GM10847 (cell line): ENCODE measurements around the gene SLC4A1.
A peak's percentile ranks its signal among the peaks of the same experiment; 100 is the strongest.

Experiments
- POLR2A ChIP-seq: IDR thresholded peaks from 2 replicates; pipeline ENCODE4 v1.6.1; 2011; ENCODE audit not compliant: insufficient read length; ENCODE audit errors: extremely low read depth

Gene SLC4A1

DNA sequence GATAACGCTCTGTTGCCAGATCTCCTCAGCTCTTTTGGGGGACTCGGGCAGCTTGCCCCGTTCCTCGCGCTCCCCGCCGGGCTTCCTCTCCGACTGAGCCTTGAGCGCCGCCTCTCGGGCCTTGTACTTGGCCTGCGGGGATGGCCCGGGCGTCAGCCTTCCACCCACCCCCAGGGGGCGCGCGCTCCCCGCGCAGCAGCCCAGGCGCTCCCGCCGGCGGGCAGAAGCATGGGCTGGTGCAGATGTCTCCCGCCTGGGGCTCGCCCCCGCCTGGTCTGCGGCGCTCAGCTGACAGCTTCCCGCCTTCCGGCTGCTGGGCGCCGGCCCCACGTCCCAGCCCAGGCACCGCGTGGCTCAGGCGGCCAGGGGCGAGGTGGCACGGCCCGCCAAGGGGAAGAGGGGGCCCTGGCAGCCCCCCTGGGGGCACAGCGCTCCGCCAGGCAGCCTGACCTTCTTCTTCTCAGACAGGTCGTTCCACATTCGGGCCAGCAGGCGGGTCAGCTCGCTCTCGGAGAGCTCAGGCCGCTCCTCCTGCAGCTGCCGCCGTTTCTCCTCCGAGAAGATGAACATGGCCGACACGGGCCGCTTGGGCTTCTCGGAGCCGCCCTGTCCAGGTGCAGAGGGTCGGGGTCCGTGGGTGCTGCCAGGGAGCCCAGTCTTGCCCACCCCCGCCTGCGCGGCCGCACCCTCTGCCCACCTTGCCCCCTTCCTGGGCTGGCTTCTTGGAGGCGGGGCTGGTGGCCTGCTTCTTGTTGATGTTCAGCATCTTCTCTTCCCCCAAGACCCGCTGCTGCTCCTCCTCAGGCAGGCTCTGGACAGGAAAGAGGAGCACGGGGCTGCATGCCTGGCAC is 57.4 kb downstream of the SLC4A1 start:
- peak; percentile 30 for TF ChIP-seq POLR2A

DNA sequence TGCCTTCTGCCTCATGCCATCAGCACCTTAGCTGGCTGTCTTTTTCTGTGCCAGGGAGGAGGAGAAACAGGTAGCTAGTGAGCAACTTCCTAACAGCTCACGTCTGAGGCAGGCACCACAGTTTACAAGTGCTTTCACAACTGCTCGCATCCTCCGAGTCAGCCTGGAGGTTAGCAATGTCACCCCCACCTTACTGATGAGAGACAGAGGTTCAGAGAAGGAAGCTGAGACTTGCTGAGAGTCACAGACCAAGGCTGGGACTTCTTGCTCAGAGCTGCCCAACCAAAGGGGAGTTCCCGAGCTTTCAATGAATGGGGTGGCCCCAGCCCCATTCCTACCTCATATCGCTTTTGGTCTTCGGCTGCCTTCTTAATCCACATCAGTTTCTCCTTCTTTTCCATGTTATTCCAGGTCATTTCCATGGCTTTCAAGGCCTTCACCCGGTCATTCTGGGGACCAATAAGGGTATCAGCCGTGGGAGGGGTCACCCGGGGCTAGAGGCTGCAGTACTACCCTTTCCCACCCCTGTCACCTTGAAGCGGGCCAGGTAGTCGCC is 58.1 kb downstream of the SLC4A1 start:
- no peak for TF ChIP-seq POLR2A

DNA sequence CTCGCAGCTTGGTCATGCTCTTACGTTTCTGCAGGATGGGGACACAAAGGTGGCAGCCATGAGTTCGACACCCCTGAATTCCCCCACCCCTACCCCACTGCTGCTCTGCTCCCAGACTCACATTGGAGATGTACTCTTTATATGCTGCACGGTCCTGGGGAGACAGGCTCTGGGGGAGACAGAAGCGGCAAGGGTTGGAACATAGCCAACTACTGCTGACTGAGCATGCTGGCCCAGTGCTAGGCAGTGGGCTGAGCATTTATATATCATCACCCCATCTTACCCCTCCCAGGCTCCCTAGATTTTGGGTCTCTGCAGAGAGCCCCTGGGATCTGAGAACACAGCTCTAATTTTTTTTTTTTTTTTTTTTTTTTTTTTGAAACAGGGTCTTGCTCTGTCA is 60.2 kb downstream of the SLC4A1 start:
- no peak for TF ChIP-seq POLR2A

DNA sequence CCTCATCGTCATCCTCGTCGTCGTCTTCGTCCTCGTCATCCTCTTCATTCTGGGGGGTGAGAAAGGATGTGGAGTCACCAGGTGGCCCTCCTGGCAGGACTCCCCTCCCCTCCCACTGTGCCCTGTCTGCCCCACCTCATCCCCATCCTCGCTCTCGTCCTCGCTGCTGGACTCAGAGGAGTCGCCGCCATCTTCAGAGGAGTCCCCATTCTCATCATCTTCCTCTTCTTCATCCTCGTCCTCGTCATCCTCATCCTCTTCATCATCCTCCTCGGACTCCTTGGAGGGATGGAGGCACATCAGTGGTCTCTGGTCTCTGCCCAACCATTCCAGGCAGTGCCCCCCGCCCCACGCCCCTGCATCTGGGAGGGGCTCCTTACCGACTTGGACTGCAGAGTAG is 60.6 kb downstream of the SLC4A1 start:
- TF ChIP-seq POLR2A = no peak

DNA sequence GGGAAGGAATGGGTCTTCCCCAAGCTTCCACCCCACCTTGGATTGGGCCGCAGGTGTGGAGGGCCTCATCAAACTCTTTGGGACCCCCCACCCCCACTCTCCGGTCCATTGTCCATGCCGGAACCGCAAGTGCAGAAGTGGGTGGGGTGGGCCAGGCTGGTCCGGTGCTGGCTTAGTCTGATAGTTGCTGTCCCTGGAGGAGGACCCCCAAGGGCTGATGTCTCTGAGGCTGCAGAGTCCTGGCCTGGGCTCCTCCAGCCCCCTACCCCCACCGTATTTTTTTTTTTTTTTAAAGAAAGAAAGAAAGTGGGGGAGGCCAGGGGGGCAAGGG is 61.1 kb downstream of the SLC4A1 start:
- TF ChIP-seq POLR2A = no peak

DNA sequence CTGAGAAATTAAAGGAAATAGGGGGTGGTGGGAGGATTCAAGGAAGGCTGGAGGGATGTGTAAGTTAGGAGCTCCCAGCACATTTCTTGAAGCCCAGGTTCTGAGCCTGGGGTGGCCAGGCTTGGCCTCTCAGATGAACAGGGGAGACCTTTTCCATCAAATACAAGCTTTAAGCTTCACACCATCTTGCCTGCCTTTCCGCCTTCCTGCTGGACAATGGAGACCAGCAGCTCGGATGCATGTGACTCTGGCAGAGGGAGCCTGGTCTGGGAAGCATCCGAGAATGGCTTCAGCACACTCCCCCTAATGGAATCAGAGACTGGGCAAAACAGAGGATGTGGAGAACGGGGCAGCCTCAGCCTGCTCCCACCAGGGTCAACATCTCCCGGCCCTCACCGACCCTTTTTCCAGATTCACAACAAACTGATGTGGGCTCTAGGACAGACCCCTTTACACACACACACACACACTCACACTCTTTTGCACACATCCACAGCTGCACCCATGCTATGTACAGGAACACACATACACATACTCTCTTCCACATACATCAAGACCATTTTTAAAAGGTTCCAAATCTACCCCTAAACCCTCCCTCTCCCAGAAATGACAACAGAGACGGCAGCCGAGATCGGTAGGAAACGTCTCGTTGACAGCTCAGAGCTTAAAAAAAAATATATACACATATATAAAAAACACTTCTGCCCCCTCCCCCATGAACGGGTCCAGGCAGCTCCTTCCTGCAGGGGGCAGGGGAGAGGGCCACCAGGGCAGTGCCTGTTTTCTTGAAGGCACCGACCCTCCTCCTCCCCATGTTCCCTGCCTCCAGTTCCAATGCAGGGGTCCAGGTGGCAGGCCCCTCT is 61.7 kb downstream of the SLC4A1 start:
- no peak for TF ChIP-seq POLR2A

DNA sequence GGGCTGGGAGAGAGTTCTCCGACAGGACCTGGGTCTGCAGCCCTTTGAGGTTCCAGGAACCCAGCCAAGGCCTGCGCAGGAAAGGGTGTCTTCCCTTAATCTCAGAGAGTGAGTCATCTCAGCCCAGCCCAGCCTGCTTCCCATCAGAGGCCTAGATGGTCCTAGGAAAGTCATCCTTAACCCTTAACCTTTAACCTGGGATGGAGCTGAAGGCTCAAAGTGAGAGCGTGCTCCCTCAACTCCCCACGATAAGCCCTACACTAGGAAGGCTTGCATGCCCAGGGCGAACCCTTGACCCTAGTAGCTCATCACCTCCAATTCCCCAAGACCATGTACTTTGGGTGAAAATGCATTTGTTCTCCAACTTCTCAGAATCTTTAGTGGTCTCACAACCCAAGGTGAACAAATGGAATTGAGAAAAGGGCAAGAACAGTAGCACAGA is 63.5 kb downstream of the SLC4A1 start:
- TF ChIP-seq POLR2A = no peak

DNA sequence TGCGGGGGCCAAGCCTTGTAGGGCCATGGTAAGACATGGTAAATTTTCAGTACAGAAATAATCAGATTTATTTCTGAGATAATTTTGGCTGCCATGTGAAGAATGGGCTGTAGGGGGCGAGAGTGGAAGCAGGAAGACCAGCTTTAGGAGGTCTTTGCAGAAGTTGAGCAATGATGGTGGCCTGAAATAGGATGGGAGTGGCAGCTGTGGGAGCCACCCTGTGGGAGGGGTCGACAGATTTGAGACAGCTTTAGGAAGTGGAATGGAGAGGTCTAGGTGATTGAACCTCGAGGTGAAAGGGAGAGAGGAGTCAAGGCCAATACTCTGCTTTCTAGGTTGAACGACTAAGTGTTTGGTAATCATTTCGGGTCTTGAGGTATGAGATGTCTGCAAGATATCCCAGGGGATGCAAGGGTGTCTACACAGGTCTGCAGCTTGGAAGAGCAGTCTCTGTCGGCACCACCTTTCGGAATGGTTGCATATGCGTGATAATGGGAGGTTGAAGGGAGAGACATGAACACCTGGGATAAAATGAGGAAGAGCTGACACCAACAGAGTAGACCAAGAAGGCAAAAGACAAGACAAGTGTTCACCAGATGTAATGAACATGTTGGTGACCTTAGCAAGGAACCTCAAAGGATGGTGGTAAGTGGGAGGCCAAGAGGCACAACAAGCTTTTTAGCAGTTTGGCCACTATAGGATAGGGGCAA is 64.0 kb downstream of the SLC4A1 start:
- TF ChIP-seq POLR2A = no peak

DNA sequence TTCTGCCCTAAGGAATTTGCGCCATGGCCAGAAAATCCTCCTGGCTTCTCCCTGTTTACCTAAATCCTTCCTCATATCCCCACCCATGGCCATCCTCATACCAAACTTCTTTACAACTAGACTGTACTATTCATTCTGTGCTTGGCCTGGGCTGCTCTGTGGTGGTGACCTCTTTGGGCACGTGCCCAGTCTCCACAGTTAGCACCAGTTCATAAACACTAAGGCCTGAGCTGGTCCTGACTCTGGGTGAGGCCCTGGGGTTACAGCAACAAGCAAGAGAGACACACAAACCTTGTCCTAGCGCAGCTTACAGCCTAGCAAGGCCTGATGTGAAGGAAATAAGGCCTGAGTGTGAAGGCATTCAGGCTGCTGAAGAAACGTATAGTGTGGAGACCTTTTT is 65.2 kb downstream of the SLC4A1 start:
- no peak for TF ChIP-seq POLR2A

DNA sequence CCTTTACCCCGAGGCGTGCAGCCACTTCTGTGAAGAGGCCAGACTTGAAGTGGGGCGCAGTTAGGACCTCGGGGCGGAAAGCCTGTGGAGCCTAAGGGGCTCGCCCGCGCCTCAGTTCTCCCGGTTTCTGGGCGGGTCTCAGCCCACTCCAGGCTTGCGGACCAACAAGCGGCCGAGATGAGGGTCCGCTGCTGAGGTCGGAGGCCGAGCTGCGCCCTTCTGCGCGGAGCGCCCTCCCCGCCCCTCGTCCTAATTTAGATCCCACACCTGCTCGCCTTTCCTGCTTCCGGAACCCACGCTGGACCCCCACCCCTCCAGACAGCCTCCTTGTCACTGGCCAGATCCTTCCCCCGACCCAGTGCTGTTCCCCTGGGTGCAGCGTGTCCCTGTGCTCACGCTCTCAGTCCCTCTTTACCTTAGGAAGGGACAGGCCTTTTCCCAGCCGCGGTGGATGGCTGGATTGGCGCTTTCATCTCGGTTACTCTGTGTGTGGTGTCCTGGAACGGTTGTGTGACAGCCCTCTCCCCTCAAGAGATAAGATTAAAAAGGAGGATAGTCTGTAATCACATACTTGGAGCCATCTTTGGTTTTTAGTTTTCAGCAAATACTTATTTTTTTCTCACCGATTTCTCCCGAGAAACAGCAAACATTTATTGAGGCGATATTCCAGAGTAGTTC is 67.3 kb downstream of the SLC4A1 start:
- TF ChIP-seq POLR2A = peak; percentile 36

DNA sequence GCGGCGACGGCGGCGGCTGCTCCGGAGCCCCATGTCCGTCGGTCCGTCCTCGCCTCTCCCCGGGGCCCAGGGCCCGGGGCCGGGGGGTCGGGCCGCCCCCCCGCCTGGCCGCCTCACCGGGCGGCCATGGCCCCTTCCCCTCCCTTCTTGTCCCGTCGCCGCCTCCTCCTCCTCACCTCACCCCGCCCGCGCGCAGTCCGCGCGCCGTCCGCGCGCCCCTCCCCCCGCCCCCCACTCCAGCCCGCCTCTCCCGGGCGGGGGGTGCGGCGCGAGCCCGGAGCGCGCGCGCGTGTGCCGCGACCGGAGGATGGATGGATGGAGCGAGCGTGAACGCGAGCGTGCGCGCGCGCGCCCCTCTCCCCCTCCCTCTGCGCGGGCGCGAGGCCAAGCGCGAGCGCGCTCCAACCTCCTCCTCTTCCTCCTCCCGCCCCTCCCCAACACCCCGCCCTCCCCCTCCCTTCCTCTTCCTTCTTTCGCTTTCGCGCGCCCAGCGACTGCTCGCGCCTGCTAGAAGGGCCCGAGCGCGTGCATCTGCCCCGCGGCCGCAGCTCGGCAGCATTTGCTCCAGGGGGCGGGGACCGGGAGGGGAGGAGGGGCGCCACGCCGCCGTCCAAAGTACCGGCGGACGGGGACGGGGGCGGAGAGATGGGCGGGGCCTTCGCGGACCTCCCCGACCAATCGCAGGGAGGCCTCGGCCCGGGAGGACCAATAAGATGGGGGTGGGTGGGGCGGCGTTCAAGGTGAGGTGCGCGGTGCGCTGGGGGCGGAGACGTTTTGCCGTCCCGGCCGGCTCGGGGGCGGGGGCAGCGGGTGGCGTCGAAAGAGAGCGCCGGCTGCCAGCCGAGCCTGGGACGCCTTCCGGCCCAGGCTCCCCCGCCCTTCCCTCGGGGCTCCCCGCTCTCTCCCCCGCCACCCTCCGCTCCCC is 68.1 kb downstream of the SLC4A1 start, which contains the start of gene ATXN7L3:
ATXN7L3 (minus strand) TSS at position 332 of the 925 bp plus-strand sequence. CDS start 1,814 bp downstream, outside the sequence.
- peak; percentile 47 for TF ChIP-seq POLR2A

DNA sequence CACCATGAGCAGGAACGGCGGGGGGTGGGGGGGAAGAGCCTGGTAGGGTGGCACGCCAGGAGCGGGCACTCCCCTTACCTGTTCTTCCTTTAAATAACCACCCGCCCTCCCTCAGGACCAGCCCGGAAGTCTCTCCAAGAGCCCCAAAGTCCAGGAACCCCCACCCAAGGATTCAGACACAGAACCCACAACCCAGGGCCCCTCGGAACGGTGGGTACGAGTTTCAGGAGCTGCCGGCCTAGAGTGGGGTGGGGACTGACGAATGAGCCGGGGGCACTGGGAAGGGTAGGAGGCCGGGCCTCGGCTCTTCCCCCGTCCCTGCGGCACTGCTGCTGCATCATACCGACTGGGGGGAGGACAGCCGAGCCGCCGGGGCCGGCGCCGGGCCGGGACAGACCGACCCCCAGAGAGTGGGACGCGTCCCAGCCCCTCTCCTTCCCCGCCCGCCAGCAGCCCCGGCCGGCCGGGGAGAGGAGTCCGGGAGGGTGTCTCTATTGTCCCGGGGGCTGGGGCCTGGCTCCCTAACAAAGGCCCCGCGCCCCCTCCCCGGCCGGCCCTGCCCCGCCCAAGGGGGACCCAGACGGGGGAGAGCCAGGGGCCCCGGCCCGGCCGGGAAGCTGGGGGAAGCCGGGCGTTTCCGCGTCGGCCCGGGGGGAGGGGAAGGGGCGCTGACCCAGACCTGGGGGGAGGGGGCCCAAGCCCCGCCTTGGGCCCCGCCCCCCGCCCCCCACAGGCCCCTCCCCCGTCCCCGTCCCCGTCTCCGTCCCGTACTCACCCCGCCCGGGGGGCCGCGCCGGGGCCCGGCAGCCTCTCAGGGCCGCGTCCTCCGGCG is 69.0 kb downstream of the SLC4A1 start:
- TF ChIP-seq POLR2A = no peak
